ENCODE results near the gene VTCN1. TPM values are rescaled to one million over a fixed set of nuclear protein-coding genes. Genes with fewer than 3 reads are reported as not detected.

Gene VTCN1
- total RNA-seq, 2 donors from 2014 or later = 4.0 to 7.8 TPM

DNA sequence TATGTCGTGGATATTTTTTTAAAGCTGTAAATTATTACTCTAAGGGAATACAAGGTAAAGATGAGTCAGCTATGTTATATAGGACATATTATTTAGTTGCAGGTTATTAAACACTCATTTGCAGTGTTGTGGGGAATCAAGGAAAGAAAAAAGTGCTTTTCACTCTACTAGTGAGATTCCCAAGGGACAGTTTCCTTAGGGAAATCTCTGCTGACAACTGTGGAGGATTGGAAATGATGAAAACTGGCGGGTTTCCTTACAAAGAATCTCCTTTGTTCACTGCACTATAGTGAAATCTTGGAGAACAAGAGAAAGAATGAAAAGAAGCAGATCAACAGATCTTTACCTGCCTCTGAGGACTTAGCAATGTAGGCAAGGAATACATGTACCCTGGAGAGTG, 64.7 kb downstream of the VTCN1 start:
- TF ChIP-seq, protein P1, sequence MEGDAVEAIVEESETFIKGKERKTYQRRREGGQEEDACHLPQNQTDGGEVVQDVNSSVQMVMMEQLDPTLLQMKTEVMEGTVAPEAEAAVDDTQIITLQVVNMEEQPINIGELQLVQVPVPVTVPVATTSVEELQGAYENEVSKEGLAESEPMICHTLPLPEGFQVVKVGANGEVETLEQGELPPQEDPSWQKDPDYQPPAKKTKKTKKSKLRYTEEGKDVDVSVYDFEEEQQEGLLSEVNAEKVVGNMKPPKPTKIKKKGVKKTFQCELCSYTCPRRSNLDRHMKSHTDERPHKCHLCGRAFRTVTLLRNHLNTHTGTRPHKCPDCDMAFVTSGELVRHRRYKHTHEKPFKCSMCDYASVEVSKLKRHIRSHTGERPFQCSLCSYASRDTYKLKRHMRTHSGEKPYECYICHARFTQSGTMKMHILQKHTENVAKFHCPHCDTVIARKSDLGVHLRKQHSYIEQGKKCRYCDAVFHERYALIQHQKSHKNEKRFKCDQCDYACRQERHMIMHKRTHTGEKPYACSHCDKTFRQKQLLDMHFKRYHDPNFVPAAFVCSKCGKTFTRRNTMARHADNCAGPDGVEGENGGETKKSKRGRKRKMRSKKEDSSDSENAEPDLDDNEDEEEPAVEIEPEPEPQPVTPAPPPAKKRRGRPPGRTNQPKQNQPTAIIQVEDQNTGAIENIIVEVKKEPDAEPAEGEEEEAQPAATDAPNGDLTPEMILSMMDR (IDR thresholded peaks at IDR 0.05) = no peak
- TF ChIP-seq POLR2AphosphoS5 (IDR thresholded peaks at IDR 0.05) (no peak), POLR2A (IDR thresholded peaks at IDR 0.05) (no peak)
- Histone ChIP-seq H3K27me3 (replicated peaks; ENCODE audit: insufficient read depth) (no peaks in the 10 kb centered on the region), H3K27ac (no peak overlapping the region), H3K4me3 (no peak overlapping the region), H3K4me1 (replicated peaks) (no peaks in the 10 kb centered on the region), H3K36me3 (no peaks in the 10 kb centered on the region), H3K9me3 (no peaks in the 10 kb centered on the region)
- intact Hi-C loops (cut with DNase I) = no loop called here
- 93% methylated on average over 2 of the region's 2 CpGs for WGBS
- DNase-seq (ENCODE audit: low spot score) = no peak

DNA sequence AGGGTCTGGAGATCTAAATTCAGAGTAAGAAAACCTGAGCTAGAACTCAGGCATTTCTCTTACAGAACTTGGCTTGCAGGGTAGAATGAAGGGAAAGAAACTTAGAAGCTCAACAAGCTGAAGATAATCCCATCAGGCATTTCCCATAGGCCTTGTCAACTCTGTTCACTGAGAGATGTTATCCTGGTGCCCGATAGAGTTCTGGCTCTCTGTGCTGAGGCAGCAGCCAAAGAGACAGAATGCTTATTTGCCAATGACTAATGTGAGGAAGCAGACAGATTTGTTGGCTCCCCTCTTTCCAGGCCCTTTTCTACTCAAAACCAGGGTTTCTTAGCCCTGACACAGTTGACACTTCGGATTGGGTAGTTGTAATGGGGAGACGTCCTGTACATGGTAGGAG, 66.9 kb downstream of the VTCN1 start:
- H3K4me1 ChIP-seq (replicated peaks) = no peaks in the 10 kb centered on the region
- H3K9me3 ChIP-seq = no peaks in the 10 kb centered on the region
- no peak overlapping the region for H3K27ac ChIP-seq
- intact Hi-C loops (cut with DNase I) = no loop called here
- H3K36me3 ChIP-seq = no peaks in the 10 kb centered on the region
- WGBS = 63% methylated on average over 3 of the region's 3 CpGs
- H3K4me3 ChIP-seq = no peak overlapping the region
- TF ChIP-seq POLR2AphosphoS5 (IDR thresholded peaks at IDR 0.05) (no peak), POLR2A (IDR thresholded peaks at IDR 0.05) (no peak)
- TF ChIP-seq, protein P1 (IDR thresholded peaks at IDR 0.05) = no peak
- DNase-seq (ENCODE audit: low spot score) = no peak
- H3K27me3 ChIP-seq (replicated peaks; ENCODE audit: insufficient read depth) = no peaks in the 10 kb centered on the region

DNA sequence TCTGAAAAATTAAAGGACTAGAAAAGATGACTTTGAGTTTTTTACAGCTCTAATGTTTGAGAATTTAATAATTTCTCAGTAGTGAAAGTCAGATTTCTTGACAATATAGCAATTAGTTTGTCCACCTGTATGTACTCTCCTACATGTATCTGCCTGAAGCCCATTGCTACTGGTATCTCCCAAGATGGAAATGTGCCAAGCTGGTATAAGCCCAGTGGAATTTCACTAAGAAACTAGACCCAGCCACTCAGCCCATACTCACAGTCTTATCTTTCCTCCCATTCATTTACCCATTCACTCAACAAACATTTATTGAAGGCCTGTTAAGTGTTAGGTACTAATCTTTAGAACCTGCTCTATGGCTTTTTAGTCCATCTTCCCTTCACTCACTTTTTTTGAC, 67.6 kb downstream of the VTCN1 start:
- Histone ChIP-seq H3K27me3 (replicated peaks; ENCODE audit: insufficient read depth) (no peaks in the 10 kb centered on the region), H3K9me3 (no peaks in the 10 kb centered on the region), H3K27ac (no peak overlapping the region), H3K4me1 (replicated peaks) (no peaks in the 10 kb centered on the region), H3K4me3 (no peak overlapping the region), H3K36me3 (no peaks in the 10 kb centered on the region)
- intact Hi-C loops (cut with DNase I) = no loop called here
- DNase-seq (ENCODE audit: low spot score) = no peak
- TF ChIP-seq, protein P1 (IDR thresholded peaks at IDR 0.05) = no peak
- TF ChIP-seq POLR2AphosphoS5 (IDR thresholded peaks at IDR 0.05) (no peak), POLR2A (IDR thresholded peaks at IDR 0.05) (no peak)

DNA sequence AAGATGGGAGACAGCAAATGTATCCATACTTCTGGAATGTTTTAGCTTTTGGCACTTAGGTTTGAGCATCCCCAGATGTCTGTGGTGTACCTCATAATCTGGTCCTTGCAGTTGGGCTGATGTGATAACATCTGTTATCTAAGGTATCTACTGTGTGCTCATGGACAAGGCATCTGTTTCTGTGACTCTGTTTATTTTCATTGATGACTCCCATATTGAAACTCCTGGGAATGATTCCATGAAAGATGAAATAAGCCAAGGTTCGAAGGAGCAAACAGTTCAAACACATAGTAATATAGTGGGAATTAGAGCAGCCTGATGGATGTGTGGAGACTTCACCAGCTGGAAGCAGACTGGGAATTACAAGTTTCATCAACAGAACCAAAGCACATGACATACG, 68.5 kb downstream of the VTCN1 start:
- H3K4me3 ChIP-seq = no peak overlapping the region
- DNase-seq (ENCODE audit: low spot score) = no peak
- WGBS = 70% methylated on average over 2 of the region's 2 CpGs
- H3K9me3 ChIP-seq = no peaks in the 10 kb centered on the region
- H3K4me1 ChIP-seq (replicated peaks) = no peaks in the 10 kb centered on the region
- intact Hi-C loops (cut with DNase I) = no loop called here
- H3K27ac ChIP-seq = no peak overlapping the region
- H3K27me3 ChIP-seq (replicated peaks; ENCODE audit: insufficient read depth) = no peaks in the 10 kb centered on the region
- TF ChIP-seq POLR2AphosphoS5 (IDR thresholded peaks at IDR 0.05) (no peak), POLR2A (IDR thresholded peaks at IDR 0.05) (no peak)
- no peaks in the 10 kb centered on the region for H3K36me3 ChIP-seq

DNA sequence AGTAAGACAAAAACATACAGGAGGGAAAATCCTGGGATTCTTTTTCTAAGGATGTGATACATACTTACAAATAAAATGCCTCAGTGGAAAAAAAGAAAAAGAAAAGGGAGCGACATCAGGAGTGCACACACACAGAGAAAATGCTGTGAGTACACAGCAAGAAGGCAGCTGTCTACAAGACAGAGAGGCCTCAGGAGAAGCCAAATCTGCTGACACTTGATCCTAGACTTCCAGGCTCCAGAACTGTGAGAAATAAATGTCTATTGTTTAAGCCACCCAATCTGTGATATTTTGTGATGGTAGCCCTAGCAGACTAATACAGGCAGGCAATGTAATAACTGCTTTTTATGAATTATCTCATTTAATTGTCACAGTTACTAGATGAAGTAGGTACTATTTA, 72.2 kb downstream of the VTCN1 start:
- no peak for DNase-seq (ENCODE audit: low spot score)
- H3K27me3 ChIP-seq (replicated peaks; ENCODE audit: insufficient read depth) = no peaks in the 10 kb centered on the region
- WGBS = 89% methylated on average over 1 of the region's 1 CpG
- no peak overlapping the region for H3K4me3 ChIP-seq
- TF ChIP-seq POLR2AphosphoS5 (IDR thresholded peaks at IDR 0.05) (no peak), POLR2A (IDR thresholded peaks at IDR 0.05) (no peak)
- TF ChIP-seq, protein P1 (IDR thresholded peaks at IDR 0.05) = no peak
- H3K27ac ChIP-seq = no peak overlapping the region
- no peaks in the 10 kb centered on the region for H3K36me3 ChIP-seq
- no peaks in the 10 kb centered on the region for H3K9me3 ChIP-seq
- intact Hi-C loops (cut with DNase I) = loop anchor here (10.0 kb wide), 1 partner anchor 414 kb away; no protein-coding TSS in a partner anchor
- no peaks in the 10 kb centered on the region for H3K4me1 ChIP-seq (replicated peaks)

Measured in prostate gland (tissue), 2 donors.